ENCODE results near the gene NAT8L.

The NAT8L gene

DNA sequence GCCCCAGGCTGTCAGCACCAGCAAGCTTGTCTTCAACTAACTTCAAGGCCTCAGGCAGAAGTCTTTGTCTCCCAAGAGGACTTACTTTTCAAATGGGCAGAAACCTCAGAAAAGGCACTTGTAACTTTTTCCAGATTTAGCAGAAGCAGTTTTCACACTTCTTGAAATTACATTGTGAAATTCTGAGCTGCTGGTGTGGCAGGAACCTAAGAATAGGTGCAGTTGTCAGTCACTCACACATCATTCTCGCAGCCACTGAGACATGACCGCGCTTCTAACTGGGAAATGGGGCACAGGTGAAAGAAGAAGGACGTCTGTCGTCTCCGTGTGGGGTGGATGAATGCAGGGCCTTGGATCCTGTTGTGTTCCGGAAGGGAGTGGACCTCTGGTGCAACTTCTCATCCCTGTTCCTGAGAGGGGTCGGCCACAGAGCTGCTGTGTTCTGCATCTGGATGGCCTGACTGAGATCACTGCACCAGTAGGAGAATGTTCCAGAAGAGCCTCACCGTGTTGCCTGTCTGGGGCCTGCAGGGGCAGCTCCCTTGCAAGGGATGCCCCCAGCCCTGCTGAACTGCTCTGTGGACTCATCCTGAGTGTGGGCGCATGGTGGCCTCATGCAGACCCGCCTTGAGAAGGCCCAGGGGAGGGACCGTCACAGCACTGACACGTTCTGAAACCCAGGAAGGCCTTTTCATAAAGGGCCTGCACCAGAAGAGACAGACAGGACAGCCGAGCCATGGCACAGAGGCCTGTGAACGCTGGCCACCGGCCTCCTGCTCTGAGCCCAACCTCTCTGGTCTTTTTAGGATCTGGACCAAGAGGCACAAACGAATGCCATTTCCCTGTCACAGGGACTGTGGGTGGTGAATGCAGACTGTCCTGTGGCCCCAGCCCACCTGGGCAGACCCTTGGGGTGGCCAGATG is 18.7 kb downstream of the NAT8L start:
- no peak overlapping the region for H3K4me3 Mint-ChIP-seq
- no peak overlapping the region for H3K27ac Mint-ChIP-seq
- no peaks in the 10 kb centered on the region for H3K27me3 Mint-ChIP-seq (ENCODE audit: low read depth)
- TF ChIP-seq, protein P1, sequence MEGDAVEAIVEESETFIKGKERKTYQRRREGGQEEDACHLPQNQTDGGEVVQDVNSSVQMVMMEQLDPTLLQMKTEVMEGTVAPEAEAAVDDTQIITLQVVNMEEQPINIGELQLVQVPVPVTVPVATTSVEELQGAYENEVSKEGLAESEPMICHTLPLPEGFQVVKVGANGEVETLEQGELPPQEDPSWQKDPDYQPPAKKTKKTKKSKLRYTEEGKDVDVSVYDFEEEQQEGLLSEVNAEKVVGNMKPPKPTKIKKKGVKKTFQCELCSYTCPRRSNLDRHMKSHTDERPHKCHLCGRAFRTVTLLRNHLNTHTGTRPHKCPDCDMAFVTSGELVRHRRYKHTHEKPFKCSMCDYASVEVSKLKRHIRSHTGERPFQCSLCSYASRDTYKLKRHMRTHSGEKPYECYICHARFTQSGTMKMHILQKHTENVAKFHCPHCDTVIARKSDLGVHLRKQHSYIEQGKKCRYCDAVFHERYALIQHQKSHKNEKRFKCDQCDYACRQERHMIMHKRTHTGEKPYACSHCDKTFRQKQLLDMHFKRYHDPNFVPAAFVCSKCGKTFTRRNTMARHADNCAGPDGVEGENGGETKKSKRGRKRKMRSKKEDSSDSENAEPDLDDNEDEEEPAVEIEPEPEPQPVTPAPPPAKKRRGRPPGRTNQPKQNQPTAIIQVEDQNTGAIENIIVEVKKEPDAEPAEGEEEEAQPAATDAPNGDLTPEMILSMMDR (IDR thresholded peaks at IDR 0.05; ENCODE audit: unreplicated experiment in 3 of 3), result no peak
- peaks cover 3% of the 10 kb centered on the region for H3K4me1 Mint-ChIP-seq
- H3K9me3 Mint-ChIP-seq, result no peaks in the 10 kb centered on the region
- H3K36me3 Mint-ChIP-seq (ENCODE audit: low read depth), result no peaks in the 10 kb centered on the region

DNA sequence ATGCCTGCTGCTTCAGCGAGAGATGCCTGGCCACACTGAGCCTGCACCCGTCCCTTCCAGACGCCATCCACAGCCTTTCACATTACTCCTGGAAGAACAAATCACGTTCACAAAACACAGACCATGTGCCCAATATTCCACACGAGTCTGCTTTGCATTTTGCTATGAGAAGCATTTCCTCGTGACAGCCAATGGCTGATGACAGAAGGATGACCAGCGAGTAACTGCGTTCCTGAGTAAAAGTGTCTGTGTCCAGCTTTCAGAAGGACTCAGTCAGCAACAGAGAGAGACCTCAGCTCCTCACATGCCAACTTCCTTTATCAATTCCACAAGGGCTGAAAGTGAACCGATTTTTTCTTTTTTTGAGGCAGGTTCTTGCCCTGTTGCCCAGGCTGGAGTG is 19.5 kb downstream of the NAT8L start:
- H3K36me3 Mint-ChIP-seq (ENCODE audit: low read depth), result no peaks in the 10 kb centered on the region
- TF ChIP-seq, protein P1 (IDR thresholded peaks at IDR 0.05; ENCODE audit: unreplicated experiment in 3 of 3), result no peak
- H3K9me3 Mint-ChIP-seq, result no peaks in the 10 kb centered on the region
- no peaks in the 10 kb centered on the region for H3K27me3 Mint-ChIP-seq (ENCODE audit: low read depth)
- H3K27ac Mint-ChIP-seq, result no peak overlapping the region
- no peak overlapping the region for H3K4me3 Mint-ChIP-seq
- peaks cover 7% of the 10 kb centered on the region for H3K4me1 Mint-ChIP-seq

DNA sequence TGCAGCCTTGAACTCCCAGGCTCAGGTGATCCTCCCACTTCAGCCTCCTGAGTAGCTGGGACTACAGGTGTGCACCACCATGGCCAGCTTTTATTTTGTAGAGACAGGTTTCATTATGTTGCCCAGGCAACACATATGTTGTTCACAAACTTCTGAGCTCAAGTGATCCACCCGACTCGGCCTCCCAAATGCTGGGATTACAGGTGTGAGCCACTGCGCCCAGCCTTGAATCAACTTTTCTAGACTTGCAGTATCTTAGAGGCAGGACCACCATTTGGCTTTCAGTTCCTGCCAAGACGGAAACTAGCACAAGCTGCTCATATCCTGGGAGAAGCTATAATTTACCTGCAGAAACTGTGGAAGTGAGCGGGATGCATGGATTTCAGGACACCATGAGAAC is 19.9 kb downstream of the NAT8L start:
- TF ChIP-seq, protein P1 (IDR thresholded peaks at IDR 0.05; ENCODE audit: unreplicated experiment in 3 of 3), result no peak
- peak overlapping the region in 1 of 3 experiments; percentile 17 for H3K27ac Mint-ChIP-seq

GRCh38 chr4:2079926-2080325 is 20.8 kb downstream of the NAT8L start:
- no peaks in the 10 kb centered on the region for H3K27me3 Mint-ChIP-seq (ENCODE audit: low read depth)
- H3K36me3 Mint-ChIP-seq (ENCODE audit: low read depth), result no peaks in the 10 kb centered on the region
- H3K27ac Mint-ChIP-seq, result no peak overlapping the region
- TF ChIP-seq, protein P1 (IDR thresholded peaks at IDR 0.05; ENCODE audit: unreplicated experiment in 3 of 3), result no peak
- H3K9me3 Mint-ChIP-seq, result no peaks in the 10 kb centered on the region
- no peak overlapping the region for H3K4me3 Mint-ChIP-seq
- H3K4me1 Mint-ChIP-seq, result peaks cover 7% of the 10 kb centered on the region

More for the DNA sequence above, 19.9 kb downstream of the NAT8L start:
- no peaks in the 10 kb centered on the region for H3K36me3 Mint-ChIP-seq (ENCODE audit: low read depth)
- no peak overlapping the region for H3K4me3 Mint-ChIP-seq
- peaks cover 7% of the 10 kb centered on the region for H3K4me1 Mint-ChIP-seq
- no peaks in the 10 kb centered on the region for H3K27me3 Mint-ChIP-seq (ENCODE audit: low read depth)
- no peaks in the 10 kb centered on the region for H3K9me3 Mint-ChIP-seq

DNA sequence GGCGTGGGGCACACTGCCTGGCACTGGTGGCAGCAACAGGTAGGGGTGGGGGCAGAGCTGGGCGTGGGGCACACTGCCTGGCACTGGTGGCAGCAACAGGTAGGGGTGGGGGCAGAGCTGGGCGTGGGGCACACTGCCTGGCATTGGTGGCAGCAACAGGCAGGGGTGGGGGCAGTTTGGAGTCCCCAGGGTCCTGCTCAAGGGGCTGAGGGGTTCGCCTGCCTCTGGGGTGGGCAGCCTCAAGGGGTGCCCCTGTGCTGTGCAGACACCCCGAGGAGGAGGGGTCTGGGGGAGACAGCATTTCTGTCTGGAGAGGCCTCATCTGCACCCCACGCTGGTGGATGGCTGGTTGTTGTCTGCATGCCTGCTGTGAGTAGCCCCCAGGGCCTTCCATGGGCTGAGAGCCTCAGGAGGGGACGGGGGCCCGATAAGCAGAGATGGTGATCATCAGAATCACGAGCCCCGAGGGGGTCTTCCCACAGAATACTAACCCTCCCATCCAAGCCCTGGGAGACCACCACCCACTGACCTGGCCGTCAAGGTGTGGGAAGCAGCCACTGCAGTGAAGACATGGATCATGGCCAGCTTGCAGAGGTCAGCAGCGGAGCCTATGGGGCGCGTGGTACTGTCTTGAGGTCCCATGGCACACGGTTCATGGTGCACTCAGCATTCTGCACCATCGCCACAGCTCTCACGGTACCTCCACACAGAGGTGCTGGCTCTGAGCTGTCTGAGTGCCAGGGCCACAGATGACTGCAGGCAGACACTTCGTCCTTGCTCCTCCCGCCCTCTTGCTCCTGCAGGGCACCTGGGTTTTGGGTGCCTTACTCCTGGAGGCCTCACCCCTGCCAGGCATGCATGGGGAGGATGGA is 21.5 kb downstream of the NAT8L start:
- Mint-ChIP-seq H3K36me3 (ENCODE audit: low read depth) (no peaks in the 10 kb centered on the region), H3K27ac (no peak overlapping the region), H3K9me3 (no peaks in the 10 kb centered on the region), H3K4me3 (no peak overlapping the region), H3K27me3 (ENCODE audit: low read depth) (no peaks in the 10 kb centered on the region), H3K4me1 (peaks cover 7% of the 10 kb centered on the region)
- TF ChIP-seq, protein P1 (IDR thresholded peaks at IDR 0.05; ENCODE audit: unreplicated experiment in 3 of 3), result no peak
